Progenitor cell of endocrine pancreas (in vitro differentiated cells): ENCODE results near the gene CTNNA3. TPM values are rescaled to one million over a fixed set of nuclear protein-coding genes. Genes with fewer than 3 reads are reported as not detected.

Experiments
- DNase-seq: peaks from one replicate; pipeline ENCODE4 v3.0.0; 2021; ENCODE audit warnings: low spot score; ENCODE audit not compliant: unreplicated experiment
- H3K27ac Mint-ChIP-seq: 2 replicates; pipeline ENCODE4 v1.8.0; 2021; ENCODE audit warnings: mild to moderate bottlenecking, moderate library complexity, mixed read lengths
- H3K27me3 Mint-ChIP-seq: 2 replicates; pipeline ENCODE4 v1.8.0; 2021; ENCODE audit warnings: mixed read lengths
- H3K36me3 Mint-ChIP-seq: 2 replicates; pipeline ENCODE4 v1.8.0; 2022; ENCODE audit warnings: mixed read lengths; ENCODE audit not compliant: insufficient read depth
- H3K4me1 Mint-ChIP-seq: 2 replicates; pipeline ENCODE4 v1.8.0; 2021; ENCODE audit warnings: low read depth, mixed read lengths
- H3K4me3 Mint-ChIP-seq: 2 replicates; pipeline ENCODE4 v1.8.0; 2021; ENCODE audit warnings: low read depth, mild to moderate bottlenecking, moderate library complexity, mixed read lengths
- H3K9me3 Mint-ChIP-seq: 2 replicates; pipeline ENCODE4 v1.8.0; 2021; ENCODE audit warnings: low read depth, mixed read lengths
- CTCF ChIP-seq: fragments of 200-600 bp; sonication (generic); IDR thresholded peaks from one replicate; pipeline ENCODE4 v1.5.0; 2021; ENCODE audit warnings: antibody characterized with exemption, mild to moderate bottlenecking; ENCODE audit not compliant: unreplicated experiment
- total RNA-seq: library from RNA; stranded (reverse); gene quantifications from 2 replicates; pipeline ENCODE4 v1.2.1, GENCODE V29; 2021

CTNNA3 gene
- total RNA-seq, 1 donor from 2014 or later, result 1.7 TPM

GRCh38 chr10:66457629-66458028 lies 1238.4 kb downstream of the CTNNA3 start:
- no peak for DNase-seq
- no peak overlapping the region for H3K27ac Mint-ChIP-seq
- H3K4me1 Mint-ChIP-seq, result no peaks in the 10 kb centered on the region
- no peak overlapping the region for H3K4me3 Mint-ChIP-seq
- no peaks in the 10 kb centered on the region for H3K27me3 Mint-ChIP-seq
- no peaks in the 10 kb centered on the region for H3K36me3 Mint-ChIP-seq
- no peak for TF ChIP-seq CTCF
- peaks cover 3% of the 10 kb centered on the region for H3K9me3 Mint-ChIP-seq

GRCh38 chr10:66455304-66455703 lies 1240.7 kb downstream of the CTNNA3 start:
- Mint-ChIP-seq H3K27ac (no peak overlapping the region), H3K36me3 (no peaks in the 10 kb centered on the region), H3K27me3 (no peaks in the 10 kb centered on the region), H3K4me1 (no peaks in the 10 kb centered on the region), H3K9me3 (peaks cover 5% of the 10 kb centered on the region), H3K4me3 (no peak overlapping the region)
- TF ChIP-seq CTCF, result no peak
- no peak for DNase-seq

- no peak for TF ChIP-seq CTCF
- no peak for DNase-seq
- H3K9me3 Mint-ChIP-seq, result peaks cover 33% of the 10 kb centered on the region
- H3K36me3 Mint-ChIP-seq, result peaks cover 2% of the 10 kb centered on the region
- no peaks in the 10 kb centered on the region for H3K4me1 Mint-ChIP-seq
- H3K27me3 Mint-ChIP-seq, result no peaks in the 10 kb centered on the region
- no peak overlapping the region for H3K4me3 Mint-ChIP-seq
- H3K27ac Mint-ChIP-seq, result no peak overlapping the region
Observed at GRCh38 chr10:66440568-66440967, 1255.4 kb downstream of the CTNNA3 start.

- Mint-ChIP-seq H3K27ac (no peak overlapping the region), H3K27me3 (no peaks in the 10 kb centered on the region), H3K36me3 (no peaks in the 10 kb centered on the region), H3K4me1 (no peaks in the 10 kb centered on the region), H3K4me3 (no peak overlapping the region), H3K9me3 (peaks cover 25% of the 10 kb centered on the region)
- TF ChIP-seq CTCF, result no peak
- DNase-seq, result no peak
Observed at GRCh38 chr10:66414943-66415342, 1281.1 kb downstream of the CTNNA3 start.

- H3K9me3 Mint-ChIP-seq, result no peaks in the 10 kb centered on the region
- no peak for TF ChIP-seq CTCF
- H3K27ac Mint-ChIP-seq, result no peak overlapping the region
- H3K4me3 Mint-ChIP-seq, result no peak overlapping the region
- H3K4me1 Mint-ChIP-seq, result no peaks in the 10 kb centered on the region
- no peaks in the 10 kb centered on the region for H3K27me3 Mint-ChIP-seq
- no peaks in the 10 kb centered on the region for H3K36me3 Mint-ChIP-seq
- no peak for DNase-seq
Observed at GRCh38 chr10:66405566-66405965, 1290.4 kb downstream of the CTNNA3 start.
